ENCODE results near the gene YES1.
"Not testable (repeated sequence)": the region's sequence is repeated elsewhere in the genome, so short reads cannot be mapped to it uniquely, and the experiment has no call there.

The YES1 gene

DNA sequence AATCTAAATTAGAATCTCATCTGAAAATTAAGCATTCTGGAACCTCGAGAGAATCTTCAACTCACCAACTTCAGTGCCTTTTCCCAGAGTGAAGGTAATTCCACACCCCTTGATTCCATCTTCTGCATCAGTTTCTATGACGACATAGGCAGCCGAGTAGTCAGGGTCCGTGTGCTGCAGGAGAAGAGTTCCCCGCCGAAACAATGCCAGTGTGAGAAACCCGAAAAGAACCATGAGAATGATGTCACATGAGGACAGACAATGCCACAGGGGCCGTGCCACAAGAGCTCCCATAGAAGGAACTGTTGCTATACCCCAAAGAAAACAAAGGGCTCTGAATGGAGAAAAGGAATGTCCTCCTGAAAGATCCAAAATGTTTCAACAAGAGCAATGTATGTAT is 105.6 kb downstream of the YES1 start:
- Mint-ChIP-seq H3K36me3 (ENCODE audit: low read depth) (peaks cover 57% of the 10 kb centered on the region), H3K9me3 (no peaks in the 10 kb centered on the region), H3K27ac (no peak overlapping the region), H3K4me3 (no peak overlapping the region), H3K4me1 (ENCODE audit: low read depth) (peaks cover 57% of the 10 kb centered on the region), H3K27me3 (no peaks in the 10 kb centered on the region)

DNA sequence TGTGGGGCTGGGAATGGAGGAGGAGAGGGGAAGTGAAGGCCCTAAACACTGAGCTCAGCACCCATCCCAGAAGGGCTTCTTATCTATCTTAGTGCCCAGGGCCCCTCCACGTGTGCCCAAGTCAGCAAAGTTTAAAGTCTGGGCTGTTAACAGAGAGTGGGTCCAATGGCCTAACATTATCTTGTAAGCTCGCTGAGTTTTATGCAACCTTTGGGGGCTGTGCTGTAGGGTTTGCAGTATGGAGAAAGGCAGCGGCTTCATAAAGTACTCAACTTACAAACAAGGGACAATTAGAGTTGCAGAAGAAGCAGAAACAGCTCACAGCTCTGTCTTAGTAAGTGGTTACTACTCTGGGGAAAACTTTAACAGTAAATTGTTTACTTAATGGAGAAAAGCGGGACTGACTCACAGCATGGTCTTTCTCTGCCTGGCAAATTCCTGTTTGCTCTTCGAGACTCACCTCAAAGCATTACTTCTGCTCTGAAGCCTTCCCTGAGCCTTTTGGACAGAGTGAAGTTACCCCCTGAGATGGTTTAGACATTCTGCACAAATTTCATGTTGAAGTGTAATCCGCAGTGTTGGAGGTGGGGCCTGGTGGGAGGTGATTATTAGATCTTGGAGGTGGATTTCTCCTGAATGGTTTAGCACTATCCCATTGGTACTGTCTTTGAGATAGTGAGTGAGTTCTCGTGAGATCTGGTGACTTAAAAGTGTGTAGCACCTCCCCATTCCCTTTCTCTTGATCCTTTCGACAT is 108.7 kb downstream of the YES1 start:
- peaks cover 31% of the 10 kb centered on the region for H3K4me1 Mint-ChIP-seq (ENCODE audit: low read depth)
- no peaks in the 10 kb centered on the region for H3K9me3 Mint-ChIP-seq
- no peaks in the 10 kb centered on the region for H3K27me3 Mint-ChIP-seq
- H3K36me3 Mint-ChIP-seq (ENCODE audit: low read depth): peaks cover 50% of the 10 kb centered on the region
- H3K4me3 Mint-ChIP-seq: no peak overlapping the region
- peak overlapping the region; percentile 66 for H3K27ac Mint-ChIP-seq

DNA sequence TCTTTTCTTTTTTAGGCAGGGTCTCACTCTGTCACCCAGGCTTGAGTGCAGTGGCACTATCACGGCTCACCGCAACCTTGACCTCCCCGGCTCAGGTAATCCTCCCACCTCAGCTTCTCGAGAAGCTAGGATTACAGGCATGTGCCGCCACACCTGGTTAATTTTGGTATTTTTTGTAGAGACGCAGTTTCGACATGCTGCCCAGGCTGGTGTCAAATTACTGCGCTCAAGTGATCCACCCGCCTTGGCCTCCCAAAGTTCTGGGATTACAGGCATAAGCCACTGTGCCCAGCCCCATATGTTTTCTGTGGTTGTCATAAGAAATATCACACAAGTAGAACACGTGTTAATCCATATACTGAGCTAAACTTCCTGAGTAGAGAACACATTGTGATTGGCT is 114.2 kb downstream of the YES1 start:
- Mint-ChIP-seq H3K4me1 (ENCODE audit: low read depth) (peaks cover 2% of the 10 kb centered on the region), H3K36me3 (ENCODE audit: low read depth) (peaks cover 57% of the 10 kb centered on the region), H3K9me3 (no peaks in the 10 kb centered on the region), H3K4me3 (no peak overlapping the region), H3K27ac (no peak overlapping the region), H3K27me3 (no peaks in the 10 kb centered on the region)

DNA sequence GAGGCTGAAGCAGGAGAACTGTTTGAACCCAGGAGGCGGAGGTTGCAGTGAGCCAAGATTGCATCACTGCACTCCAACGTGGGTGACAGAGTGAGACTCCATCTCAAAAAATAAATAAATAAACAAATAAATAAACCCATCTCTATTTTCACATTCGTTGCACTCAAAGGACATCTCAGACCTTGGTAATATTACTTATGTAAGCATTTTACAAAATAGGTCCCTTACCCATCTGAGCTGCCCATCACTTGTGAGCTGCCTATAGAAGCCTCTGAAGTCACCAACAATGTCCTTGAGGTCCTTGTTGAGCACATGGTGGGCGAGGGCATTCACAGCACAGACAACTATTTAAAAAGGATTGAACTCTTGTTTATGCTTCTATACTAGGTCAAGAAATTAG is 115.0 kb downstream of the YES1 start:
- H3K27me3 Mint-ChIP-seq: no peaks in the 10 kb centered on the region
- no peaks in the 10 kb centered on the region for H3K4me1 Mint-ChIP-seq (ENCODE audit: low read depth)
- no peaks in the 10 kb centered on the region for H3K9me3 Mint-ChIP-seq
- peaks cover 59% of the 10 kb centered on the region for H3K36me3 Mint-ChIP-seq (ENCODE audit: low read depth)
- H3K27ac Mint-ChIP-seq: no peak overlapping the region
- H3K4me3 Mint-ChIP-seq: no peak overlapping the region

DNA sequence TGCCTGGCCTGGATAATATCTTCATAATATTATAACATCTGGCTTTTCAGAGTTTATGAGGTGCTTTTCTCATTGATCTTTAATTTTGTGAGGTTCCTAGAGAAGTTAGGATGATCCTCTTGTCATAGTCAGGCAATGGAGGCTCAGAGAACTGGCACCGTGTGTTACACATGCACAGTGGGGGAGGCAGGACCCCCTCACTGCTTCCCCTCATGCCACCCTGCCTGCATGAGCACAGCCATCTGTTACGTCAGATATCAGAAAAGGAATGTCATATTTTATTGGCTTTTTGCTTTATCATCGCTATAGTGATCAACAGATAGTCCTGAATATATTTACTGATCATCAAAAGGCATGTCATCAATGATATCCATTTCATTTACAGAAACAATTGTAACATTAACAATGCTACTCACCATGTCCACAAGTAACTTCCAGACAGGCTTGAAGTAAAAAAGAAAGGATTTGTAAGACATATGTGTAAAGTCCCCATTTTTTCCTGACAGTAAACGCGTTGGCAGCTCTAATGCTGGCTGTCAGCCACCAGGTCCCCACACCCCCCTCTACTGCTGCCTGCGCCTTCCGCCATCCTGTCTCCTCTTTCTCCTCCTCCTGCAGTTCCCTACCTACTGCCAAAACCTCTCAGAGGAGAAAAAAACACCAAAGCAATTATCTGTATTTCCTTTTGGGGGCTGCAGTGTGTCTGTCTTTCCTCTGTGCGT is 118.4 kb downstream of the YES1 start:
- Mint-ChIP-seq H3K4me3 (no peak overlapping the region), H3K4me1 (ENCODE audit: low read depth) (no peaks in the 10 kb centered on the region), H3K27ac (no peak overlapping the region), H3K27me3 (no peaks in the 10 kb centered on the region), H3K36me3 (ENCODE audit: low read depth) (peaks cover 67% of the 10 kb centered on the region), H3K9me3 (no peaks in the 10 kb centered on the region)

DNA sequence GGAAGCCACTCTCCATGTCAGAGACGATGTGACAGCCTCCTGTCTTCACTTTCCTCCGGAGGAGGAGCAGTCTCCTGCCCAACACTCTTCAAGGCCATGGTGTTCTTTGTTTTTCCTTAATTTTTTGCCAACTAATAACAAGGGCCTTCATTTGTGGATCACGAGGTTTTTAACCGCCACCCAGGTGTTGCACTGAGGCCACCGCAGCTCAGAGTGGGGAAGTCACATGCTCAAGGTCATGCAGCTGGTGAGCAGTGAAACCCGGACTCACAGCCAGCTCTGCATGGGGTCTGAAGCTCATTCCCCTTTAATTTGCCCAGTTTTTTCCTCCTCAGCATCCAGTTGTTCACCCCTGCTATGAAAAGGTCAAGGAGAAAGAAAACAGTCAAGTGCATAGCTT is 119.2 kb downstream of the YES1 start:
- H3K27ac Mint-ChIP-seq: no peak overlapping the region
- H3K36me3 Mint-ChIP-seq (ENCODE audit: low read depth): peaks cover 63% of the 10 kb centered on the region

DNA sequence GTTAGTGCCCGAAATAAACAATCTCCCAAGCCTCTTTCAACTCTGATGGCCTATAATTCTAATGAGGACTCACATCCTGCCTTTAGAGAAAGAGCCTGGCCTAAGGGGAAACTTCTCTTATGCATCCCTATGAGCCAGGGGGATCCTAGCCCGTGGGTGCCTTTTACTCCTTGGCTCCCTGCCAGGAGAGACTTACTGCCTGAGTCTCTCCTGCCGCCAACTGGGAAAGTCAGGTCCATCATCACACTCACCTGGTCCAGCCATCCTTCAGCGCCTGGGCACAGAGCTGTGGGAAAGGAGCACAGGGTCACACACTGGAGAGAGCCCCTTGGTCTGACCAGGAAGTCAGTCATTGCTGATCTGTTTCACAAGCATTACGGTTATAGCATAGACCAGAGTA is 123.7 kb downstream of the YES1 start:
- H3K27ac Mint-ChIP-seq: no peak overlapping the region
- H3K9me3 Mint-ChIP-seq: no peaks in the 10 kb centered on the region
- no peaks in the 10 kb centered on the region for H3K27me3 Mint-ChIP-seq
- H3K36me3 Mint-ChIP-seq (ENCODE audit: low read depth): peaks cover 65% of the 10 kb centered on the region
- H3K4me3 Mint-ChIP-seq: no peak overlapping the region
- H3K4me1 Mint-ChIP-seq (ENCODE audit: low read depth): no peaks in the 10 kb centered on the region

More for the DNA sequence above, 119.2 kb downstream of the YES1 start:
- H3K27me3 Mint-ChIP-seq: no peaks in the 10 kb centered on the region
- no peaks in the 10 kb centered on the region for H3K4me1 Mint-ChIP-seq (ENCODE audit: low read depth)
- no peaks in the 10 kb centered on the region for H3K9me3 Mint-ChIP-seq
- no peak overlapping the region for H3K4me3 Mint-ChIP-seq

DNA sequence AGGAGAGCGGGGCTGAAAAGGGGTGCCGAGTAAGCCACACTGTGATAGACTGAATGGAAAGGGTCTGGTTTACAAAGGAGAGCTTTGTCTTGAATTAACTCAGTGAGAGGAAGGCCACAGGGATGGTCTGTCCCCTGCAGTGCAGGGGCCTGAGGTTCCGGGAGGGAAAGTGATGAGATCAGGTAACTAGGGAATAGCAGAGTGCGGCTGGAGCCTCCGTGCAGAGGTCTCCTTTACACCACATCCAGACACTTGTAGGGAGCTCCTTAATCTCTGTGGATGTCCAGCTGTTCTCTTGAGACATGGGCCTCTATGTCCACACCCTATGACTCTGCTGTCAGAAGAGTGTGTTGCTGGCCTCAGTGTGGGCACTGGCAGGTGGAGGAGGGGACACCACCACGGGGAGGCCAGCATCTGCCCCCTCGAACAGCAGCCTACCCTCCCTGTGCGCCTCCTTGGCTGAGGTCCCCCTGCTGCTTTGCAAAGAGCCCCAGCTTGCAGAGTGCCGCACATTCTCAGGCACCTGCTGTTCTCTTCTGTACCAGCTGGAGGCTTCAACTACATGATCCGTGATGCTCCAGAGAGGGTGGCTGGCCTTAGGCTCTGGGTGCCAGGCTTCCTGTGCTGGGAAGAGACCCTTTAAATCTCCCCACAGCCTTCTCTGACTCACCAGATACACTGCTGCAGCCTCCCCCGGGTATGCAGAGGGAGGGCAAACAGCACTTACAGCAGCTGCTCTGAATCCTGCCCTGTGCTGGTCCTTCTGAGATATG is 125.5 kb downstream of the YES1 start:
- peaks cover 65% of the 10 kb centered on the region for H3K36me3 Mint-ChIP-seq (ENCODE audit: low read depth)
- peak overlapping the region; percentile 28 for H3K27ac Mint-ChIP-seq

DNA sequence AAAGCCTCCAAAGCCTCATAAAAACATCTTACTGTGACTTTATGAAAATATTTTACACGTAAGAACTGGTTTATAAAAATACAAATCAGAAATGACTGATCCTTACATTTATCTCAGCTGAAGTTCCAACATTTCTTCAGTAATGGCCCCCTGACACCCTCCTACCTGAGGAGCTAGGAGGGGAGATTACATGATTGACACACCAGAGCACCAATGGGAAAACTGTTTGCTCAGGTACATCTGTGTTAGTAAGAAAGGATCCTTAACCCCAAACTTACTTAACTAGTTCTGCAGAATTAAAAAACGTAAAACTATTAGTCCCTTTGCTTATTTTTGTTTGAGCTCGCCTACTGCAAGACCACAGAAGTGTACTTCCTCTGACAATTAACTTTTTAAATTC is 126.6 kb downstream of the YES1 start:
- Mint-ChIP-seq H3K27ac (no peak overlapping the region), H3K27me3 (no peaks in the 10 kb centered on the region), H3K4me1 (ENCODE audit: low read depth) (peaks cover 18% of the 10 kb centered on the region), H3K36me3 (ENCODE audit: low read depth) (peaks cover 66% of the 10 kb centered on the region), H3K9me3 (no peaks in the 10 kb centered on the region), H3K4me3 (no peak overlapping the region)

More for the DNA sequence above, 125.5 kb downstream of the YES1 start:
- Mint-ChIP-seq H3K9me3 (no peaks in the 10 kb centered on the region), H3K4me1 (ENCODE audit: low read depth) (peaks cover 17% of the 10 kb centered on the region), H3K27me3 (no peaks in the 10 kb centered on the region), H3K4me3 (no peak overlapping the region)

DNA sequence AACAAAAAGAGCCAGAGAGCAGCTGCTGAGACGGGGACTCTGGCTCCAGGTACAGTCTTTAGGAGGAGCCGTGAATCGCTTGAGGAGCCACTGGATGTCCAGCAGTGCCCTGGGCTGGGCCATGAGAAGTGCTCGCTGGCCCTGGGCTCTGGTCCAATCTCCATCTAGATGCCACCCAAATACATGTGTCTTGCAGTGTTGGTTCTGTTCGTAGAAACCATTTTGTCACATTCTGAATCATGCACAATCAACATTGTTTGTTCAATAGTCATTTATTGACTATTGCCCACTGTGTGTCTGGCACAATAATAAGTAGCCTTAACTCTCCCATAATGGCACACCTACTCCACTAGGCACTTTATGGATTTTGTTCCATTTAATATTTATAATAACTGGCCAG is 128.5 kb downstream of the YES1 start:
- Mint-ChIP-seq H3K9me3 (no peaks in the 10 kb centered on the region), H3K27me3 (no peaks in the 10 kb centered on the region), H3K4me3 (no peak overlapping the region), H3K36me3 (ENCODE audit: low read depth) (peaks cover 72% of the 10 kb centered on the region), H3K27ac (no peak overlapping the region), H3K4me1 (ENCODE audit: low read depth) (peaks cover 18% of the 10 kb centered on the region)

DNA sequence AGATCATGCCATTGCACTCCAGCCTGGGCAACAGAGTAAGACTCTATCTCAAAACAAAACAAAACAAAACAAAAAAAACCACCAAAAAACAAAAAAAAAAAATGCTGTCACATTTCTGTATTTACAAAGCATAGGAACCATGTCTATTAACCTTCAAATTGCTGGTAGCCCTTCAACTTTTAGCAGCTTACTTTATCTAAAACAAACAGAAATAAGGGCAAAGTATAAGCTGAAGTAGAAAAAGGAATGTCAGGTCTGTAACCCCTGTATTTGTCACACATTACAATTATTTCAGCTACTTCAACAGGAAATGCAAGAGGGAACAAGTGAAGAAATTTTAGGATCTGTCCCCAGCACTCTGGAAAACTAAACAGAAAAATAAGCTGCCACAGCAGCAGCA is 129.2 kb downstream of the YES1 start:
- Mint-ChIP-seq H3K9me3 (no peaks in the 10 kb centered on the region), H3K4me3 (no peak overlapping the region), H3K27ac (no peak overlapping the region), H3K36me3 (ENCODE audit: low read depth) (peaks cover 79% of the 10 kb centered on the region), H3K27me3 (no peaks in the 10 kb centered on the region), H3K4me1 (ENCODE audit: low read depth) (peaks cover 18% of the 10 kb centered on the region)

DNA sequence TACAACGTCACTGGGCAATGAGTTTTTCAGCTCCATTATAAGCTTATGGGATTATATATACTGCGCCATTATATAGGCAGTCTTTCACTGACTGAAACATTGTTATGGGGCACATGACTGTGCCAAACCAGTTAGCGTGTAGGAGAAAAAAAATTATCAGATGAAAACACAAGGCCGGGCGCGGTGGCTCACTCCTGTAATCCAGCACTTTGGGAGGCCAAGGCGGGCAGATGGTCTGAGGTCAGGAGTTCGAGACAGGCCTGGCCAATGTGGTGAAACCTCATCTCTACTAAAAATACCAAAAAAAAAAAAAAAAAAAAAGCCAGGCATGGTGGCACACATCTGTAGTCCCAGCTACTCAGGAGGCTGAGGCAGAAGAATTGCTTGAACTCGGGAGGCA is 129.6 kb downstream of the YES1 start:
- Mint-ChIP-seq H3K4me1 (ENCODE audit: low read depth) (peaks cover 18% of the 10 kb centered on the region), H3K36me3 (ENCODE audit: low read depth) (peaks cover 80% of the 10 kb centered on the region), H3K27ac (peak overlapping the region; percentile 87)
- not testable (repeated sequence) for H3K4me3 Mint-ChIP-seq, H3K27me3 Mint-ChIP-seq, H3K9me3 Mint-ChIP-seq

DNA sequence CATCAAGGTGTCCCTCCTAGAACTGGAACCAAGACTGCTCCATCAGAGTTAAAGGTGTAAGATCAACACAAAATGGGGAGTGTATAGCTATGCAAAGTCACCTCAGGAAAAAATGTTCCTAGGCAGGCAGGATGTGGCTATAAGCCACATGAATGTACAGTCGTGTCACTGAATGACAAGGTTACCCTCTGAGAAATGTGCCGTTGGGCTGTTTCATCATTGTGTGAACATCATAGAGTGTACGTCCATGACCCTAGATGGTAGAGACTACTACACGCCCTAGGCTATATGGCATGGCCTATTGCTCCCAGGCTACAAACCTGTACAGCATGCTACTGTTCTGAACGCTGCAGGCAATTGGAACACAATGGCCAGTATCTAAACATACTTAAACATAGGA is 130.1 kb downstream of the YES1 start:
- H3K36me3 Mint-ChIP-seq (ENCODE audit: low read depth): peaks cover 80% of the 10 kb centered on the region
- H3K4me3 Mint-ChIP-seq: no peak overlapping the region
- H3K4me1 Mint-ChIP-seq (ENCODE audit: low read depth): peaks cover 18% of the 10 kb centered on the region
- H3K9me3 Mint-ChIP-seq: no peaks in the 10 kb centered on the region
- peak overlapping the region; percentile 87 for H3K27ac Mint-ChIP-seq
- H3K27me3 Mint-ChIP-seq: no peaks in the 10 kb centered on the region

DNA sequence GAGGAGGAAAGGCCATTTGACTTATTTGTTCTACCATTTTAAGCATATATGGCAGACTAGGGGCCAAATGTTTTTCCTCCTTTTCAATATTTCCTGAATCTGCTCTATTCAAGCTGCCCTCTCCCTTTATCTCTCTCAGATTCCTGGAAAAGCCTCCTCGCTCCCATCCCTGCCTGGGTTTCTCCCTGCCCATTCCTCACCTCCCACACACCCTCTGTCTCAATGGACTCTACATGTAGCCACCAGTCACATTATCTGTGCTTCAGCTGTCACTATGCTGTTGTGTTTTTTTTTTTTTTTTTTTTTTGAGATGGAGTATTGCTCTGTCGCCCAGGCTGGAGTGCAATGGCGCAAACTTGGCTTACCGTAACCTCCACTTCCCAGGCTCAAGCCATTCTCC is 131.7 kb downstream of the YES1 start:
- H3K4me1 Mint-ChIP-seq (ENCODE audit: low read depth): peaks cover 18% of the 10 kb centered on the region
- no peak overlapping the region for H3K27ac Mint-ChIP-seq
- no peaks in the 10 kb centered on the region for H3K9me3 Mint-ChIP-seq
- no peak overlapping the region for H3K4me3 Mint-ChIP-seq
- H3K36me3 Mint-ChIP-seq (ENCODE audit: low read depth): peaks cover 82% of the 10 kb centered on the region
- no peaks in the 10 kb centered on the region for H3K27me3 Mint-ChIP-seq

DNA sequence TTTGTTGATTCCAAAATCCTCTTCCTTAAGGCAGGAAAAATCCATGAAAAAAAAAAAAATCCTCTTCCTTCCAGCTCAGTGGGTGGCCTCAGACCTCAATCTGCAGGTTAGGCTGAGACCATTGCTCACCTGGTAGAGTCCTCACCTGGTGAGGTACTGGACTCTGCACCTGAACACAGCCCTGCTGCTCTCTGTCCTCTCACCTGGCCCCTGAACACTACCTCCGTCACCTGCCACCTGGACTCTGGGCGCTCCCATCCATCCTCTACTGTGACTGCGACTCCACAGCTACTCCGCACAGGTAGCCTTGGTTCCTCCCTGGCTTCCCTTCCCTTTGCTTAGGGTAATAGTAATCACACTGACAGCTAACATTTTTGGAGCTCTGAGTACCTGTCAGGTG is 132.5 kb downstream of the YES1 start:
- no peaks in the 10 kb centered on the region for H3K27me3 Mint-ChIP-seq
- H3K9me3 Mint-ChIP-seq: no peaks in the 10 kb centered on the region
- H3K4me1 Mint-ChIP-seq (ENCODE audit: low read depth): peaks cover 18% of the 10 kb centered on the region
- no peak overlapping the region for H3K27ac Mint-ChIP-seq
- H3K4me3 Mint-ChIP-seq: no peak overlapping the region
- H3K36me3 Mint-ChIP-seq (ENCODE audit: low read depth): peaks cover 74% of the 10 kb centered on the region
